ENCODE data around the gene PTPN14. TPM values are rescaled to one million over a fixed set of nuclear protein-coding genes. Genes with fewer than 3 reads are reported as not detected.
"Not testable (repeated sequence)": the region's sequence is repeated elsewhere in the genome, so short reads cannot be mapped to it uniquely, and the experiment has no call there.

PTPN14 gene
- total and polyA plus RNA-seq, 2 of the 8 experiments (the other 6 are each of a cell fraction or from before 2014, with no cell fraction given) = 14.4 to 93.6 TPM

DNA sequence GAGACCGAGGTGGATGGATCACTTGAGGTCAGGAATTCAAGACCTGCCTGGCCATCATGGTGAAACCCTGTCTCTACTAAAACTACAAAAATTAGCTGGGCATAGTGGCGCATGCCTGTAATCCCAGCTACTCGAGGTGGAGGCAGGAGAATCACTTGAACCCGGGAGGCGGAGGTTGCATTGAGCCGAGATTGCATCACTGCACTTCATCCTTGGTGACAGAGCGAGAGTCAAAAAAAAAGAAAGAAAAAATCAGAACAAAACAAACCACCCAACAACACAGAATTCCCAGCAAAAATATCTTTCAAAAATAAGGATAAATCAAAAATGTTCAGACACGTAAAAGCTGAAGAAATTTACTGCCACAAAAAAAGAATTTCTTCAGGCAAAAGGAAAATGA, 40.5 kb upstream of the PTPN14 start:
- CTCF ChIA-PET (ENCODE audit: partially characterized antibody) = interaction anchor here (0.7 to 18.8 kb wide), 10 partner anchors 9 to 378 kb away, joined by 3 to 445 read pairs (median 6); no protein-coding TSS in a partner anchor
- WGBS, 2 experiments (ENCODE audit: extremely low coverage in 1 of 2, insufficient coverage in 1 of 2, insufficient read length in 1 of 2, insufficient replicate concordance in 2 of 2, low coverage in 1 of 2, low lambda C conversion rate in 2 of 2, missing lambda C conversion rate in 1 of 2) = 90% methylated on average over 8 of the region's 8 CpGs; no CpG with 5 or more reads in 1 of the 2 experiments

More for the DNA sequence above, 40.5 kb upstream of the PTPN14 start:
- H2BK15ac ChIP-seq (ENCODE audit: low read length); H3K4me2 ChIP-seq (ENCODE audit: insufficient read depth in 1 of 2, low read depth in 2 of 2, low read length in 2 of 2); H2BK5ac ChIP-seq (ENCODE audit: low read depth, low read length); H3K23ac ChIP-seq (ENCODE audit: insufficient read length); H4K91ac ChIP-seq (replicated peaks; ENCODE audit: insufficient read length, low read length); H2AK5ac ChIP-seq (ENCODE audit: low read depth, low read length); H2BK20ac ChIP-seq (ENCODE audit: low read length); FAIRE-seq; H3K27ac ChIP-seq (ENCODE audit: low read depth, low read length); H3K18ac ChIP-seq (ENCODE audit: extremely low read depth, low read length); H3K4me1 ChIP-seq (replicated peaks in 1 of 4; ENCODE audit: control insufficient read depth in 3 of 4, insufficient read depth in 4 of 4, low read length in 3 of 4); H3K56ac ChIP-seq (replicated peaks; ENCODE audit: insufficient read length, low read depth, low read length); H3K27me3 ChIP-seq (replicated peaks in 1 of 4; ENCODE audit: control insufficient read depth in 3 of 4, extremely low read depth in 1 of 4, insufficient read depth in 3 of 4, low read length in 3 of 4); H4K8ac ChIP-seq (ENCODE audit: extremely low read depth, insufficient read depth, low read length); H3K36me3 ChIP-seq (ENCODE audit: control insufficient read depth in 2 of 4, insufficient read depth in 4 of 4, low read length in 3 of 4); H2BK120ac ChIP-seq (replicated peaks; ENCODE audit: low read depth, low read length); H3K14ac ChIP-seq (ENCODE audit: insufficient read length); H3K79me1 ChIP-seq (ENCODE audit: low read depth, low read length); H3K79me2 ChIP-seq (ENCODE audit: control insufficient read depth in 1 of 2, insufficient read depth in 2 of 2, low read length in 2 of 2); H3K4me3 ChIP-seq (ENCODE audit: extremely low read depth in 1 of 4, insufficient read depth in 2 of 4, low read depth in 3 of 4, low read length in 4 of 4); H2AFZ ChIP-seq (ENCODE audit: low read length); H3K23me2 ChIP-seq (ENCODE audit: low read depth, low read length); H4K5ac ChIP-seq (ENCODE audit: insufficient read length, low read depth, low read length); DNase-seq (ENCODE audit: low read depth in 1 of 2, low spot score in 2 of 2); H4K20me1 ChIP-seq (replicated peaks in 1 of 2; ENCODE audit: control insufficient read depth in 1 of 2, insufficient read depth in 2 of 2, low read length in 2 of 2); H3K9me3 ChIP-seq (ENCODE audit: insufficient read depth in 2 of 2, low read depth in 1 of 2, low read length in 1 of 2); H2BK12ac ChIP-seq (ENCODE audit: low read depth, low read length); H3K9ac ChIP-seq (replicated peaks in 1 of 4; ENCODE audit: extremely low read depth in 1 of 4, low read depth in 3 of 4, low read length in 3 of 4); H3K4ac ChIP-seq (replicated peaks; ENCODE audit: insufficient read length, low read depth, low read length): not testable (repeated sequence)
- POLR2A ChIA-PET (ENCODE audit: partially characterized antibody) = interaction anchor here (0.7 to 1.3 kb wide), 3 partner anchors 39 to 259 kb away, joined by 3 to 4 read pairs (median 3); no protein-coding TSS in a partner anchor
